ENCODE results near the gene TFAP2D.

The TFAP2D gene

GRCh38 chr6:50713226-50713625 lies at the start of gene TFAP2D:
Gene TFAP2D (plus strand): TSS chr6:50713526. CDS start chr6:50714056, 530 bp downstream.
- in situ Hi-C loops (cut with HindIII; ENCODE audit: low sequenced_read_pairs): no loop called here

GRCh38 chr6:50663806-50664205 lies 49.5 kb upstream of the TFAP2D start:
- in situ Hi-C loops (cut with HindIII; ENCODE audit: low sequenced_read_pairs): no loop called here

DNA sequence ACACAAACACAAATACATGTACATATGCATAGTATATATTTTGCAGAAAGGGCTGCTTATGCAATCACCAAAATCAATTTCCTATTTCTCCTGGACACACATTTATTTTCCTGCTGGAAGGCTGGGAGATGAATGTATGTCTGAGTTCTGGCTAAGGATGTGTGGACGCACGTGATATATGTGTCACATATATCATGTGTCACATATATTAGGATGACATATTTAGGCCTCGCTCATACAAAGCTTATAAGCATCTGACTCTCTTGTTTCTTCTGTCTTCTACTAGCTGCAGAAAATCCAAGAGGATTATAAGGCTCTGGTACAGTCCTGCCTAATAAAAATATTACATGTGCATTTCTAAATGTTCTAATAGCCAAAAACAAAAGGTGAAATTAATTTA lies 47.2 kb upstream of the TFAP2D start:
- in situ Hi-C loops (cut with HindIII; ENCODE audit: low sequenced_read_pairs): no loop called here

GRCh38 chr6:50681213-50681824 lies 32.0 kb upstream of the TFAP2D start:
- in situ Hi-C loops (cut with HindIII; ENCODE audit: low sequenced_read_pairs): no loop called here

DNA sequence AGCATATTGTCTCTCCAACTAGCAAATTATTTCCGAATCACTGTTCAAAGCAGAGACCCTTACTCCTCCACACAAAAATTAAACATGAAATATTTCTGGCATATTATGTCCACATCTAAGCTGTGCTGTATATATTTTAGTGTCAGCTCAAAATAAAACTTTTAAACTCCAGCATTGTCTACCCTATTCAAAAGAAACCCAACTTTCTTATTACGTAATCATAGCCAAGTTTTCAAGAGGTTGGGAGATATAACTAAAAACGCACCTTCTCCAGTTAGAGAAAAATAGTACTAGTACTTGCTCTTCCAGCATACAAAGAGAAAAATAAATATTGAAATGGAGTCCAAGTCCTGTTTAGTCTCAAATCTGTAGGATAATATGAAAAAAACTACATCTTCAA lies 24.1 kb upstream of the TFAP2D start:
- in situ Hi-C loops (cut with HindIII; ENCODE audit: low sequenced_read_pairs): no loop called here

GRCh38 chr6:50691814-50692495 lies 21.4 kb upstream of the TFAP2D start:
- in situ Hi-C loops (cut with HindIII; ENCODE audit: low sequenced_read_pairs): no loop called here

DNA sequence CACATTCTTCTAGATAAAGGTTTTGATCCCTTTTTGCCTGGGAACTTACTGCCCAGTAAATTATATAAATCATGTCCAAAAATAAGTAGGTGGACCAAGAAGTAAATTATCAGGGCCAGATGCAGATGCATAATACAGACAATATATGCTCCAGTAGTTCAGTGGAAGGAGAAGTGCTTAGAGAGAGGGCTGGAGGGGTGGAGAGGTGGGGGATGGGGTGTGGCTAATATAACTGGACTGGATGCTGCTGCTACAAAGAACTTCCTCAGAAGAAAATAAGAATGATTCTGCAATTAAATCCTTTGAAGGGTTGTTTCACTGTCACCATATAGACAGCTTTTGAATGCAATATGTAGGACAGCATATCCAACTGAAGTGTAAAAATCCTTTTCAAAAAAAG lies 14.8 kb upstream of the TFAP2D start:
- in situ Hi-C loops (cut with HindIII; ENCODE audit: low sequenced_read_pairs): no loop called here

DNA sequence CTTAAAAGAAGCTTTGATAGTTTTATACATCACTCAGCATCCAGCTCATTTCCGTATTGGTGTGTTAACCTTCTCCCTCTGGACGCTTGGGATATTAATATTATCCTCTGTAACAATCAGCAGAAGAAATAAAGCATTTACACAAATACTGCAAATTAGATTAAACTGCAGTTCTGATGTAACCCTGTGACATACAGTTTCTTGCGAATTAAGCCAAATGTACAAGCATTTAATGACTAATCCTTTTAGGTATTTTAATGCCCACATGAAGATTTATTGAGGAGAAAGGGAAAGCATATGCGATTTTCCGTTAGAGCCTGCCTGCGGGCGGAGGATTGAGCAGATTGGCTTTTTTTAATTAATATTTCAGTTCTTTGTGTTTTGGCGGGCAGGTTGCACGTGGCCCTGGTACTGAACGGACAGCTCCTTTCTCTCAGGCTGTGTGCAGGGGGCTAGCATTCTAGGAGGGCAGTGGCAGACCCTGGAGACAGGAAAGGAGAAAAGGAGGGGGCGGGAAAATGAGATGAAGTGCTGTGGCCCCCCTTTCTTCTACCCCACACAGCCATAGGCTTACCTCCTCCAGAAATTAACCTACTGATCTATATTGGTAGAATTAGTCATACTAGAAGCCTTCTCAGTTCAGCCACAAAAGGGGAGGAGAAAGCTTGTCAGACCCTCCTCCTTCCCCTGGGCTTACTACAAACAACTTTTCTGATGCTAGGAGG lies 14.1 kb upstream of the TFAP2D start:
- in situ Hi-C loops (cut with HindIII; ENCODE audit: low sequenced_read_pairs): no loop called here

- in situ Hi-C loops (cut with HindIII; ENCODE audit: low sequenced_read_pairs): no loop called here
Measured at GRCh38 chr6:50706575-50706974, 6.8 kb upstream of the TFAP2D start.

DNA sequence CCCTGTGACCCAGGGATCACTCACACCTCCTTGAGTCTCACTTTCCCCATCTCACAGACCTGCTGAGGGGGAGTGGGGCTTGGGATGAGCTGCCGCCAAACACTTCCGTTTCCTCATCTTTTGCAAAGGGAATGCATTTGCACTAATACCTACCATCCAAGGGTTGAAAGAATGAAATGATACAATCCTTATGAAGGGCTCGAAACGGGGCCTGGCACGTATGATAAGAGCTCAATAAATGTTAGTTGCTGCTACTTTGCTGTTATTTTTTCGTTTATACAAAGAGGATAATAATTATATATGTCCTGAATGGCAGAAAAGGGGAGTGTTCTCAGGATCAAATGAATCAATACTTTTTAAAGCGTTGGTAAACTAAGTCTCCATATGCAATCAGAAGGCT lies 6.1 kb upstream of the TFAP2D start:
- in situ Hi-C loops (cut with HindIII; ENCODE audit: low sequenced_read_pairs): no loop called here

GRCh38 chr6:50707652-50708300 lies 5.5 kb upstream of the TFAP2D start:
- in situ Hi-C loops (cut with HindIII; ENCODE audit: low sequenced_read_pairs): no loop called here

GRCh38 chr6:50708664-50709365 lies 4.5 kb upstream of the TFAP2D start:
- in situ Hi-C loops (cut with HindIII; ENCODE audit: low sequenced_read_pairs): no loop called here

GRCh38 chr6:50709366-50709734 lies 4.0 kb upstream of the TFAP2D start:
- in situ Hi-C loops (cut with HindIII; ENCODE audit: low sequenced_read_pairs): no loop called here

DNA sequence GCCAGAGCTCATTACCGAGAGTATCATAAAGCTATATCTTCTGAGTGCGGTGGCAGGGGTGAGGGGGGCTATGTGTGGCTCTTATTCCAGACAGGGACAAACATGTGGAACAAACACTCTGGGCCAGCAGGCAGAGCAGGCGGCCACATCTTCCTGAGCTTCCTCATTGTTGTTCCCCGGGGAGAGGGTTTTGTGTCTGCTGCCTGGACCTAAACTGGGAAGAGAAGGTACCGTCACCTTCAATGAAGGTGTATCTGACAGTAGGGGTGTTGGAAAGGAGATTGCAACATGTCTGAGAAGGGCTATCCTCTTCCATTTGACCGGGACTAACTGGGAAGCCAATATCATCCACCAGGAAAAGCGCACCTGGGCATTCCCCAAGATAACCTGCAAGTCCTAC lies 1.6 kb upstream of the TFAP2D start:
- in situ Hi-C loops (cut with HindIII; ENCODE audit: low sequenced_read_pairs): no loop called here

GRCh38 chr6:50712291-50712690 lies 1.0 kb upstream of the TFAP2D start:
- in situ Hi-C loops (cut with HindIII; ENCODE audit: low sequenced_read_pairs): no loop called here

DNA sequence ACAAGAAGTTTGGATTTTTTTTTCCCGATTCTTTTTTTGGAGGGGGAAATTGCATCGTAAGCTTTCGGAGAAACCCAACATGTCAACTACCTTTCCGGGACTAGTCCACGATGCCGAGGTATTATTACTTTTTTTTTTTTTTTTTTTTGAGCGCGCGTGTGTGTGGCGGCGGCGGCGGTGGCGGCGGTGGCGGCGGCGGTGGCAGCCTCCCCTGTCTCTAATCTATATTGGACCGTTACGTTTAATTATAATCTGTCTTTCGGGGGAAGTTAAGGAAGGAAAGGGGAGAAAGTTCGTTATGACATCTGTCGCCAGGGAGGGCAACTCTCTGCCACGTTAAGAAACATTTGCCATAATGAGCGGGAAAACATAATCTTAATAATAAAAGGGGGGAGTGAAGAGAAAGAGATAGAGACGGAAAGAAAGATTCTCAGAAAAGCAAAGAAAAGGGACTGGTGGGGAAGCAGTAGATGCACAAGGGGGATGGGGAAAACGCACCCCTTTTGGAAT lies 706 bp downstream of the TFAP2D start:
- in situ Hi-C loops (cut with HindIII; ENCODE audit: low sequenced_read_pairs): no loop called here

- in situ Hi-C loops (cut with HindIII; ENCODE audit: low sequenced_read_pairs): no loop called here
Measured at GRCh38 chr6:50714487-50715379, 1.4 kb downstream of the TFAP2D start.

- in situ Hi-C loops (cut with HindIII; ENCODE audit: low sequenced_read_pairs): no loop called here
Measured at GRCh38 chr6:50716899-50717509, 3.7 kb downstream of the TFAP2D start.

DNA sequence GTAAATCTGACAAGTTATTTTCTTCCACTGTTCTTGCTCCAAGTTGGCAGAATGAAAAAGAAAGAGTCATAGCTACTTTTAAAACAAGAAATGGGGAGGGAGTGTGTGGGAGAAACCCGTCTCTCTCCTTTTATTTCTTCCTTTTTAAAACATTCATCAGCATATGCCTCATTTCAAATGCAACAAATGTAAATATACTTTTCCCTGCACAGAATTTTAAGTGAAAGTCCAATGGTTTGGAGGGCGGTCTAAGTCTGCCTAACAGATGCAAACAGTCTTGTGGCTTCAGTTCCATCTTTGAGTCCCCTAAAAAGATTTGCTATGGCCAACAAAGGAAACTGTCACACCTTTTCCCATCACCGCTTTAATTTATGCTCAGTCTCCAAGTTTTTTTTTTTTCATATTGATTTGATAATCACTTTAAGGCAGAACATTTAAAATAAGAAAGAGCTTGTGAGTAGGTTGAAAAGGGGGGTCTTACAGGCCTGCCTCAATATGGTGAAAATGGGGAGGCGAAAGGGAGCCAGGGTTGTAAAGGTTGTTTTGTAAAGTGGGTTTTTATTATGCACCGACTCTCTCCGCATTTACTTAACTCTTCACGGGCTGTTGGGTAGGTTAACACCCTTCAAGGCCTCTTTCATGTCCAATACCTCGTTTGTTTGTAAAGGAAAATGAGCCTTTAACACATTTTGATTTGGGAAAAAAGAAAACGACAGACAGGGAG lies 4.6 kb downstream of the TFAP2D start:
- in situ Hi-C loops (cut with HindIII; ENCODE audit: low sequenced_read_pairs): no loop called here
